H9 (cell line): ENCODE measurements around the gene CACNA2D3. TPM values are rescaled to one million over a fixed set of nuclear protein-coding genes. Genes with fewer than 3 reads are reported as not detected.

Source experiments
- DNase-seq: peaks from one replicate; pipeline ENCODE4 v3.0.0-alpha.2; 2017
- H2AFZ ChIP-seq: one replicate; pipeline ENCODE4 v1.6.1; 2013; ENCODE audit warnings: mild to moderate bottlenecking, low read length, control low read depth, moderate library complexity
- H2AK5ac ChIP-seq: 2 replicates; pipeline ENCODE4 v1.6.1; 2013; ENCODE audit warnings: low read length, control low read depth, mixed read lengths; ENCODE audit not compliant: insufficient read length
- H2BK120ac ChIP-seq: one replicate; pipeline ENCODE4 v1.6.1; 2013; ENCODE audit warnings: low read depth, mild to moderate bottlenecking, low read length, control low read depth, inconsistent platforms; ENCODE audit not compliant: poor library complexity, severe bottlenecking
- H2BK12ac ChIP-seq: 2 replicates; pipeline ENCODE4 v1.6.1; 2013; ENCODE audit warnings: low read length, control low read depth, mixed read lengths, low read depth; ENCODE audit not compliant: insufficient read length
- H2BK15ac ChIP-seq: 2 replicates; pipeline ENCODE4 v1.6.1; 2013; ENCODE audit warnings: low read depth, low read length, control low read depth
- H2BK20ac ChIP-seq: one replicate; pipeline ENCODE4 v1.6.1; 2013; ENCODE audit warnings: low read depth, mild to moderate bottlenecking, low read length, control low read depth, inconsistent platforms; ENCODE audit not compliant: poor library complexity, severe bottlenecking
- H2BK5ac ChIP-seq: 2 replicates; pipeline ENCODE4 v1.6.1; 2013; ENCODE audit warnings: low read length, control low read depth, mixed read lengths; ENCODE audit not compliant: insufficient read length
- H3K14ac ChIP-seq: 2 replicates; pipeline ENCODE4 v1.6.1; 2013; ENCODE audit warnings: low read length, control low read depth; ENCODE audit not compliant: insufficient read depth
- H3K18ac ChIP-seq: 2 replicates; pipeline ENCODE4 v1.6.1; 2013; ENCODE audit warnings: low read depth, mild to moderate bottlenecking, mixed read lengths, low read length, control low read depth; ENCODE audit not compliant: insufficient read length
- H3K23ac ChIP-seq: 2 replicates; pipeline ENCODE4 v1.6.1; 2013; ENCODE audit warnings: low read length, control low read depth, mixed read lengths, low read depth; ENCODE audit not compliant: insufficient read length
- H3K23me2 ChIP-seq: 2 replicates; pipeline ENCODE4 v1.6.1; 2013; ENCODE audit warnings: low read depth, mild to moderate bottlenecking, mixed read lengths, low read length, control low read depth; ENCODE audit not compliant: insufficient read length, poor library complexity, severe bottlenecking
- H3K27ac ChIP-seq: 2 replicates; pipeline ENCODE4 v1.5.1; 2013; ENCODE audit warnings: low read length, control low read depth, mixed read lengths, low read depth; ENCODE audit not compliant: insufficient read length
- H3K27me3 ChIP-seq: 2 replicates; pipeline ENCODE4 v1.6.1; 2013; ENCODE audit warnings: low read length, control low read depth, inconsistent platforms; ENCODE audit not compliant: insufficient read depth
- H3K4ac ChIP-seq: 2 replicates; pipeline ENCODE4 v1.6.1; 2013; ENCODE audit warnings: low read depth, mild to moderate bottlenecking, control low read depth, inconsistent platforms, low read length, moderate library complexity
- H3K4me1 ChIP-seq: 2 replicates; pipeline ENCODE4 v1.6.1; 2013; ENCODE audit warnings: low read length, control low read depth, inconsistent platforms; ENCODE audit not compliant: insufficient read depth
- H3K4me2 ChIP-seq: 2 replicates; pipeline ENCODE4 v1.6.1; 2013; ENCODE audit warnings: low read length, control low read depth, mixed read lengths; ENCODE audit not compliant: insufficient read length, insufficient read depth
- H3K56ac ChIP-seq: 2 replicates; pipeline ENCODE4 v1.6.1; 2013; ENCODE audit warnings: low read depth, mild to moderate bottlenecking, mixed read lengths, low read length, control low read depth; ENCODE audit not compliant: insufficient read length
- H3K79me1 ChIP-seq: 2 replicates; pipeline ENCODE4 v1.6.1; 2013; ENCODE audit warnings: low read depth, mild to moderate bottlenecking, moderate library complexity, low read length, control low read depth, inconsistent platforms; ENCODE audit not compliant: insufficient read depth, poor library complexity, severe bottlenecking
- H3K79me2 ChIP-seq: 2 replicates; pipeline ENCODE4 v1.6.1; 2013; ENCODE audit warnings: low read length, control low read depth, inconsistent platforms; ENCODE audit not compliant: insufficient read depth
- H3K9ac ChIP-seq: 2 replicates; pipeline ENCODE4 v1.6.1; 2013; ENCODE audit warnings: low read length, control low read depth, mixed read lengths; ENCODE audit not compliant: insufficient read length; ENCODE audit errors: extremely low read depth
- H3K9me3 ChIP-seq: one replicate; pipeline ENCODE4 v1.6.1; 2013; ENCODE audit warnings: low read depth, low read length, inconsistent platforms; ENCODE audit not compliant: control insufficient read depth
- H3T11ph ChIP-seq: one replicate; pipeline ENCODE4 v1.6.1; 2013; ENCODE audit warnings: mild to moderate bottlenecking, low read length, control low read depth, inconsistent platforms
- H4K20me1 ChIP-seq: one replicate; pipeline ENCODE4 v1.6.1; 2013; ENCODE audit not compliant: control insufficient read depth, insufficient read length, insufficient read depth
- H4K5ac ChIP-seq: 2 replicates; pipeline ENCODE4 v1.6.1; 2013; ENCODE audit warnings: low read depth, mild to moderate bottlenecking, mixed read lengths, low read length, control low read depth; ENCODE audit not compliant: insufficient read length
- H4K8ac ChIP-seq: replicated peaks from 2 replicates; pipeline ENCODE4 v1.6.1; 2013; ENCODE audit warnings: low read length, control low read depth, mixed read lengths, low read depth; ENCODE audit not compliant: insufficient read length
- H4K91ac ChIP-seq: 2 replicates; pipeline ENCODE4 v1.6.1; 2013; ENCODE audit warnings: low read depth, mild to moderate bottlenecking, moderate library complexity, mixed read lengths, low read length, control low read depth; ENCODE audit not compliant: insufficient read length
- H3K27ac Mint-ChIP-seq, 3 experiments: 2 replicates in 2 of 3; 3 replicates in 1 of 3; pipeline ENCODE4 v1.8.0; 2020 to 2021; ENCODE audit warnings: mixed read lengths in 3 of 3, mild to moderate bottlenecking in 1 of 3, moderate library complexity in 1 of 3
- H3K27me3 Mint-ChIP-seq: 2 replicates; pipeline ENCODE4 v1.8.0; 2021; ENCODE audit warnings: low read depth, mild to moderate bottlenecking, moderate library complexity, mixed read lengths
- H3K36me3 Mint-ChIP-seq, 3 experiments: 2 replicates in 2 of 3; 3 replicates in 1 of 3; pipeline ENCODE4 v1.8.0; 2020 to 2021; ENCODE audit warnings: low read depth in 3 of 3, mixed read lengths in 3 of 3; ENCODE audit not compliant: insufficient read depth in 1 of 3
- H3K4me1 Mint-ChIP-seq, 2 experiments: 2 replicates each; pipeline ENCODE4 v1.8.0; 2020; ENCODE audit warnings: mixed read lengths in 2 of 2
- H3K4me3 Mint-ChIP-seq, 2 experiments: 2 replicates in 1 of 2; 3 replicates in 1 of 2; pipeline ENCODE4 v1.8.0; 2020 to 2021; ENCODE audit warnings: mild to moderate bottlenecking in 2 of 2, mixed read lengths in 2 of 2, moderate library complexity in 1 of 2
- H3K9me3 Mint-ChIP-seq, 2 experiments: 2 replicates in 1 of 2; 3 replicates in 1 of 2; pipeline ENCODE4 v1.8.0; 2020; ENCODE audit warnings: mild to moderate bottlenecking in 2 of 2, mixed read lengths in 2 of 2, moderate library complexity in 1 of 2
- CTCF ChIP-seq: fragments of 200-600 bp; sonication (generic); conservative IDR thresholded peaks from 3 replicates; pipeline ENCODE4 v1.8.0; 2021; ENCODE audit warnings: antibody characterized with exemption, mild to moderate bottlenecking
- WGBS: extraction: QIAGEN DNeasy Blood & Tissue Kit; methylation state at CpG from one replicate; pipeline ENCODE4 v1.1.7; 2013; ENCODE audit warnings: missing lambda C conversion rate, low lambda C conversion rate, mixed read lengths; ENCODE audit not compliant: insufficient read length; ENCODE audit errors: extremely low coverage; 5-methylcytosine and 5-hydroxymethylcytosine counted together
- total RNA-seq: library from RNA; stranded (reverse); gene quantifications from 2 replicates; pipeline ENCODE4 v1.2.1, GENCODE V29; 2021

CACNA2D3 gene
- total RNA-seq, 1 experiment from 2014 or later = 3.2 TPM

- TF ChIP-seq CTCF = no peak
- Histone ChIP-seq H3K27me3 (no peaks in the 10 kb centered on the region), H3K18ac (no peak overlapping the region), H3K56ac (no peak overlapping the region), H3K14ac (no peak overlapping the region), H4K20me1 (no peaks in the 10 kb centered on the region), H2BK15ac (no peak overlapping the region), H4K8ac (no peak overlapping the region), H3K4ac (no peak overlapping the region), H3K9me3 (no peaks in the 10 kb centered on the region), H2BK20ac (no peak overlapping the region), H2BK12ac (no peak overlapping the region), H3K23me2 (no peaks in the 10 kb centered on the region), H3K79me1 (no peaks in the 10 kb centered on the region), H3K4me2 (no peak overlapping the region), H2BK120ac (no peak overlapping the region), H4K91ac (no peak overlapping the region), H3K79me2 (no peaks in the 10 kb centered on the region), H3K9ac (no peak overlapping the region), H3T11ph (no peak overlapping the region), H2AFZ (no peak overlapping the region), H3K23ac (no peak overlapping the region), H3K4me1 (no peaks in the 10 kb centered on the region; the same call in 1 of the 2 replicates), H2AK5ac (no peak overlapping the region), H3K27ac (no peak overlapping the region), H2BK5ac (no peak overlapping the region), H4K5ac (no peak overlapping the region)
- Mint-ChIP-seq H3K4me1 (peaks cover 17 to 21% of the 10 kb centered on the region in 2 experiments), H3K36me3 (no peaks in the 10 kb centered on the region), H3K9me3 (no peaks in the 10 kb centered on the region), H3K27me3 (no peaks in the 10 kb centered on the region), H3K4me3 (no peak overlapping the region), H3K27ac (no peak overlapping the region)
- no CpG with 5 or more reads among the region's 3 CpGs for WGBS
- no peak for DNase-seq
These were observed 813.5 kb downstream of the CACNA2D3 start for GRCh38 chr3:54935869-54936268.
